GM19035 (cell line): ENCODE data around the gene SPRN.
"Not testable (repeated sequence)": the region's sequence is repeated elsewhere in the genome, so short reads cannot be mapped to it uniquely, and the experiment has no call there.

Experiments
- ATAC-seq: cut with Tn5 transposase; IDR thresholded peaks from one replicate; pipeline ENCODE4 v1.9.1; 2021; ENCODE audit not compliant: unreplicated experiment

SPRN gene

DNA sequence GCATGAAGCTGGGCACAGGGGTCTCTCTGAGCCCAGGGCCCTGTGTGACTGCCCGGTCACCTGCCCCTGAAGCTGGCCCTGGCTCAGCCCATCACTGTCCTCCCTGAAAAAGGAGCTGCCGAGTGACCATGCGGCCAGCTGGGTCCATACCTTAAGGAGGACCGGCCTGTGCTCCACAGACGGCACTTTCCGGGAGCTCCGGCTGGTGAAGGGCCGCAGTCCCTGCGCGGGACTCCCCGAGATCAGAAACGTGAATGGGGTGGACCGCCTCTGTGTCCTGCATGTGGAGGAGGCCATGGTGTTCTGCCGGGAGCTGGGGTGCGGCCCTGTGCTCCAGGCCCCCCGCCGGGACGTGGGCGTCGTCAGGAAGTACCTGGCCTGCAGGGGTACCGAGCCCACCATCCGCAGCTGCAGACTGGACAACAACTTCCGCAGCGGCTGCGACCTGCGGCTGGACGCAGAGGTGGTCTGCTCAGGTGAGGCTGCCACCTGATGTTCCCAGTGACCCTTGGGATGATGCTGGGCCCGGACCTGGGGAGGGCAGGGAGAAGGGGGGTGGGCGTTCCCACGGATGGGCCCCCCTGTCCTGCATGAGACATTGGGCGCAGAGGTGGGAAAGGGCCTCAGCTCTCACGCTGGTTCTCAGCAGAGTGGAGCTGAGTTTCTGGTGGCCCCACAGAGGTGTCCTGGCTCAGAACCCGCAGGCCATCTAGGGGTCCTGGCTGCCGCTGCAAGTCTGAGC, 32.8 kb upstream of the SPRN start:
- no peak for ATAC-seq

DNA sequence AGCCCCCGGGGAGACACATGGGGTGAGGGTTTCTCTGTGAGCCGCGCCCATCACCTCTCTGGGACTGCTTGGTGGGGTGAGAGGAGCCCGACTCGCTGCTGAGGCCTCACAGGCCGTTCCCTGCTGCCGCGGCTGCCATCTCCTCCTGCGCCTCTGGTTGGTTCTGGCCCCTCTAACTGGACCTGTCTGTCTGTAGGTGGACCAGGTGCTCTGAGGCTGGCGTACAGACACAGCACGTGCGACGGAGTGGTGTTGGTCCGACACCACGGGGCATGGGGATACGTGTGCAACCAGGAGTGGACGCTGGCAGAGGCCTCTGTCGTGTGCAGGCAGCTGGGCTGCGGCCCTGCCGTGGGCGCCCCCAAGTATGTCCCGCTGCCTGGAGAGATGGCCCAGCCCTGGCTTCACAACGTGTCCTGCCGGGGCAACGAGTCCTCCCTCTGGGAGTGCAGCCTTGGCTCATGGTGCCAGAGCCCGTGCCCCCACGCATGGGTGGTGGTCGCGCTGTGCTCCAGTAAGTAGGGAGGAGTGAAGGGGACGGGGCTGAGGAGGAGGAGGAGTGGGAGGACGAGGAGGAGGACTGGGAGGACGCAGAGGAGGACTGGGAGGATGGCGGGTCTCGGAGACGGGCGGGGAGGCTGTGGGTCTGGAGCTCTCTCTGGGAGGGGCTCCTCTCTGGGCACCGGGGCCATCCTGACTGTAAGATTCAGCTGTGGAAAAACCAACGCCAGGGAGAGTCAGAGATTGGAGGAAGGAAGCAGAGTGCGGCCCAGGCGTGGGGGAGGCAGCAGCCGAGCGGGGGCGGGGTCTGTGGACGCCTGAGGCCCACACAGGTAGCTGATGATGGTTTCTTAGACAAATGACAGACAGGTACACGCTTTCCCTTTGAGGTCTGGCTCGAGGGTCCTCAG, 31.9 kb upstream of the SPRN start:
- ATAC-seq, result no peak

DNA sequence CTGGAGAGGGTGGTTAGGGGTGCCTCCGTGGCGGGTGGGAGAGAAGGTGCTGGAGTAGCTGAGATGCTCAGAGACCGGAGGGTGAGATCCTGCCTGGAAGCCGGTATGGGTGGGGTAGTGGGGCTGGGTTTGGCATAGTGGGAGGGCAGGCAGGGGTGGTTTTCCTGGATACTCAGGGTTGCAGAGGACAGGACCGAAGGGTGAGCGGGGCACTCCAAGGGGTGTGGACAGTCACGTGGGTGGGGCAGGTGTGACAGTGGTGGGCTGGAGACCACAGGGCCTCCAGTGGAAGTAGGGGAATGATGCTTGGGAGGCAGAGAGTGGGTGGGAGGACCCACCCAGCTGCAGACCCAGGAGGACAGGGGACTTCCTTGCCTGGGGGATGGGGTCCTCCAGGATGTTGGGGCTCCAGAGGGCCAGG, 31.2 kb upstream of the SPRN start:
- ATAC-seq, result no peak

DNA sequence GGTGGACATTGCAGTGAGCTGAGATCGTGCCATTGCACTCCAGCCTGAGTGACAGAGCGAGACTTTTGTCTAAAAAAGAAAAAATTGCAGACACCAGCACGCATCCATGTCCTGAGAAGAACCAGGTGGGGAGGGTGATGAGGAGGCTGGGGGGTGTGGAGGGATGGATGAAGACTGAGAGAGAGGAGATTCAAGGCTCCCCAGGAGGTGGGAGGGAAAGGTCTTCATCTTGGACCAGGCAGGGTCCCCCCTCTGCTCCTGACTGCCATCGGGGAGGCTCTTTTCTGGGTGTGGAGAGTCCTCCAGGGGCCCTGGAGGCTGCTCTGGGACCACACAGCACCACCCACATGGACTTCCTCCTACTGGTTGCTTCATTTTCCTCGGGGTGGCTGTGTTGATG, 30.8 kb upstream of the SPRN start:
- no peak for ATAC-seq

DNA sequence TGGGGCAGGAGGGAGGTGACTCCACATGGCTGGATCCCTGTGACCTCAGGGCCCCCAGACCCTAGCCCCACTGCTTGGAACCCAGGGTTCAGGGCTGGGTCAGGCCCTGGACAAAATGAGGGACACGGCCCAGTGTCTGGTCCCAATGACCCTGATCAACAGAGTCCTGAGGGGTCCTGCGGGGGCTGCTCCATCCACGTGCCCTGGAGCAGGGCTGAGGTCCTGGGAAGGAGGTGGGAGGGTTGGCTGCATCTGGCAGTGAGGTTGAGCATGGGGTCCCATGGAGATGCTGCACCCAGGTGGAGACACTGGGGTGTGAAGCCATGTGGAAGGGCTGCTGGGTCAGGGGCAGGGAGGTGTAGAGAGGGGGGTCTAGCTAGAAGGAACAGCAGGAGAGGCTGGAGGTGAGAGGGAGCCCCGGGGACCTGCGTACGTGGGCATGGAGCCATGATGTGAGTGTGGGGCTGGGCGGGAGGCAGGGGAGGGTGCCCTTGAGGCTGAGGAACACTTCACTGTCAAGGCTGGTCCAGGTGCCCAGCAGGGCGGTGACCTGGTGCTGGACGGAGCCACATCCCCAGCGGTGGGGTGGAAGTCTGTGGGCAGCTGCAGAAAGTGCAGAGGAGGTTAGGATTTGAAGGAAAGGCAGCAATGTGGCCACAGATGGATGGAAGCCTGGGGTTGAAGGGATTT, 29.9 kb upstream of the SPRN start:
- ATAC-seq, result no peak

DNA sequence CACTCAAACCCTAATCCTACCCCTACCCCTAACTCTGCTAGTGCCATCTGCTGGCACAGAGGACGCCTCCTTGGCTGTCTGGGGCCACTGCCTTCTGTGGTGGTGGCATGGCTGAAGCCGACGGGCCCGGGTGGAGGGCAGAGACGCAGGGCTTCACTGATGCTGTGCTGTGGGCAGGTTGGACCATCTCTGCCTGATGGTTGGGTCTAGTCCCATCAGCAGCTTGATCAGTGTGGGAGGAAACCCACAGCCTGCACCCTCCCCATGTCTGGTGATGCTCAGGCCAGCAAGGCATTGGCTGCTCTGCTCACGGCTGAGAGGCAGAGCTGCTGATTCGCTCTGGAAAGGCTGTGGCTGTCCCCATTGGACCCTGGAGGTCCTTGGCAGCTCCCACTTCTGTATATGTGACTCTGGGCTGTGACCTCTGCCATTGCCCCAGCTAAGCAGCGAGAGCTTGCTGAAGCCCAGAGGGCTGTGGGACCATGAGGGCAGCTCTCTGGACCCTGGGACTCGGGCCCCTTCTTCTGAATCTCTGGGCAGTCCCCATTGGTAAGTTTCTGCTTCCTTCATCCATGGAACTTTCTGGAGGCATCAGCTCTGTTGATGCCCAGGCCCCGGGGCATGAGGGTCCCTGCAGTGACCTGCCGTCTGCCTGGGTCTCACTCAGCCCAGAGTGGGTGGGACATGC, 29.2 kb upstream of the SPRN start, which contains the start of gene SCART1:
Gene SCART1 (plus strand): TSS at position 430 of the 688 bp plus-strand sequence. CDS start 53 bp downstream, at position 483.
- no peak for ATAC-seq

DNA sequence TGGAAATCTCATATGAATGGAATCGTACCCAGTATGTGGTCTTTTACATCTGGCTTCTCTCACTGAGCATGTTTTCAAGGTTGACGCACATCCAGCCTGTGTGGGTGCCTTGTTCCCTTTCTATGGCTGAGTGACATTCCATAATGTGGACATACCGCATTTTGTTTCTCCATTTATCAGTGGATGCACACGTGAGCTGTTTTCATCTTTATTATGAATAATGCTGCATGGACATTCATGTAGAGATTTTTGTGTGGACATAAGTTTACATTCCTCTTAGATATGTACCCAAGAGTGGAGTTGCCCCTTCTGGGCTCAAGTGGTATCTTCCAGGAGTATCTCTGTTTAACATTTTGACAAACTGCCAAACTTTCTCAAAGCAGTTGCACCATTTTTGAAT, 28.0 kb upstream of the SPRN start:
- ATAC-seq, result no peak

DNA sequence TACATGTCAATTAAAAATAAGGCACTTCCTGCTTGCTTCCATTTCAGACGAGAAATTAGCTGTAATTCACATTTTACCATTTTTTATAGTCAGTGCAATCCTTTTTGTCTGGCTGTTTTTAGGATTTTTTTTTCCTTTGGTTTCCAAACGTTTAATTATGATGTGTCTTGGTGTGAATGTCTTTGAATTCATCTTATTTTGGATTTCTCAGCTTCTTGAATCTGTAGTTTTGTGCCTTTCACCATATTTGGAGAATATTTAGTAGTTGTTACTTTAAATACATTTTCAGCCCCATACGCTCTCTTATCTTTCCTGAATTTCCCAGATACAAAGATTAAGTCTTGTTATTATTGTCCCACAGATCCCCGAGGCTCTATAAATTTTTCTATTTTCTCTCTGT, 26.9 kb upstream of the SPRN start:
- no peak for ATAC-seq

DNA sequence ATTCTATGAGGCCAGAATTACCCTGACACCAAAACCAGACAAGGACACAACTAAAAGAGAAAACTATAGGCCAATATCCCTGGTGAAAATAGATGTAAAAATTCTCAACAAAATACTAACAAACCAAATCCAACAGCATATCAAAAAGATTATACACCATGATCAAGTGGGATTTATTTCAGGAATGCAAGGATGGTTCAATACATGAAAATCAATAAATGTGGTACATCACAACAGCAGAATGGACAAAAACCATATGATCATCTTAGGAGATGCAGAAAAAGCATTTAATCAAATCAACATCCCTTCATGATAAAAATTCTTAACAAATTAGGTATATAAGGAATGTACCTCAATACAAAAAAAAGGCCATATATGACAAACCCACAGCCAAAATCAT, 23.7 kb upstream of the SPRN start:
- ATAC-seq, result no peak

DNA sequence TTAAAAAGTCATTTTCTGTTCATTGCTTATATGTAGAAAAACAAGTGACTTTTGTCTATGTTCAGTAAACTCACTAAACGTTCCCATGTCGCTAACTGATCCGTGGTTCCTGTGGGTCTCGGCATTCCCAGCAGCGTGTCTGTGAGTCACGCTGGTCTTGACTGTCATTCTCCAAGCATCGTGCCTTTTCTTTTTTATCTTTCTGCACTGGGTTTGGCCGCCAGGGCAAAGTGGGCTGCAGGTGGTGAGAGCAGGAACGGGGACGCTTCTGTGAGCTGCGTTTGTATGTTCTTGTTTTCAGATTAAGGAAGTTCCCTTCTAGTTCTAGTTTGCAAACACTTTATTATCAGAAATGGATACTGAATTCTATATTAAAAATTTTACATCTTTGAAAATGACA, 22.6 kb upstream of the SPRN start:
- no peak for ATAC-seq

DNA sequence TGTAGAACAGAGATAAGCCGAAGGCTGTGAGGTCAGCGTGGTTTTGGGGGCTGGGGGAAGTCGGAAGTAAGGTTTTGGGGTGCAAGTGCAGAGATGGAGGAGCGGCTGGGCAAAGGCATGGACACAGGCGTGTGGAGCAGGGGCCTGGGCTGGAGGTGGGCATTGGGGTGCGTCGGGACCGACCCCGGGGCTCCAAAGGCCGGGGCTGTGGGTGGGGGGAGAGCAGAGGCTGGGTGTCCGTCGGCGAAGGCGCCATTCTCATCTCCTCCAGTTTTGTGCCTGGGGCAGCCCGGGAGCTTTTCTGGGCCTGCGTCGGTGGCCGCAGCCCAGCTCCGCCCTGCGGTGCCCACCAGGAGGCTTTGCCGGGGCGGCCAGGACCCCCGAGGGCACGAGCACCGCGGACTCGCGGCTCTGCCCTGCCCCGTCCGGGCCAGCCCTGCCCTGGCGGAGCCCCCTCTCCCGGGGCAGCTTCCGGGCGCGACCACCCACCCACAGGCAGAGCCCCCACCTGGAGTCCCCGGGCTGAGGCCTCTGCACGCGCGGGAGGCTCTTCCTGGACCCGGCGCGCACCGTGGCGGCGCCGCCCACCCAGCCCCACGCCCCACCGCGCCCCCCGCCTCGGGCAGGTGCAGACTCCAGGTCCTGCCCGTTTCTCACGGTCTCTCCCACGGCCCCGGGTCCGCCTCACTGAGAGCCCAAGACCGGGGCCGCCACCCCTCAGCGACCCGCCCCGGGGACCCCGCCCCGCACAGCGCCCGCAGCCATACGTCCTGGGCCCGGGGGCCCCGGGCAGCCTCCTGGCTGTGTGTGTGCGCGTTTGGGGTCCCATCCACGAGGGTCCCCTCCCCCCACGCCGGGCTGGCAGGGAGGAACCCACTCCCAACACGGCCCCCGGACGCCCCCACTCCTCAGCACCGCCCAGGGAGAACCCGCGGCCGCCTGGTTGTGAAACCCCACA, 21.6 kb upstream of the SPRN start:
- ATAC-seq, result no peak

DNA sequence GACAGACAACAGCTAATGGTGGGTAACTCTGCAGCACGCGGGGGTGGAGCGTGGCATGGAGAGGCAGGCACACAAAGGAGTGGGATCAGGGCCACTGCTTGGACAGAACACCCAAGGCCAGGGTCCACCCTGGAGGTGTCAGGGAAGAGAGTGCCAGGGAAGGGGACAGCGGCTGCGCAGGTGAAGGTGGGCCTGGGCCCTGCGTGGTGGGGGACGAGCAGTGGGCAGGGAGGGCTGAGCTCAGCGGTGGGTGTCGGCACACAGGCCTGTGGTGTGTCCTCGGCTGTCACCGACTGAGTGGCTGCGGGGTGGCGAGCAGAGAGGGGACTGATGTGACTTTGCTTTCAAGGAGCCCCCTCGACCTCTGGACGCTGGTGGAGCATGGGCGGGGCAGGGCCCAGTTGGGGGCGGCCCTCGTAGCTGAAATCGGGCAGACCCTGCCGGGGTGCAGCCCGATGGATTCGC, 20.9 kb upstream of the SPRN start:
- ATAC-seq, result no peak

DNA sequence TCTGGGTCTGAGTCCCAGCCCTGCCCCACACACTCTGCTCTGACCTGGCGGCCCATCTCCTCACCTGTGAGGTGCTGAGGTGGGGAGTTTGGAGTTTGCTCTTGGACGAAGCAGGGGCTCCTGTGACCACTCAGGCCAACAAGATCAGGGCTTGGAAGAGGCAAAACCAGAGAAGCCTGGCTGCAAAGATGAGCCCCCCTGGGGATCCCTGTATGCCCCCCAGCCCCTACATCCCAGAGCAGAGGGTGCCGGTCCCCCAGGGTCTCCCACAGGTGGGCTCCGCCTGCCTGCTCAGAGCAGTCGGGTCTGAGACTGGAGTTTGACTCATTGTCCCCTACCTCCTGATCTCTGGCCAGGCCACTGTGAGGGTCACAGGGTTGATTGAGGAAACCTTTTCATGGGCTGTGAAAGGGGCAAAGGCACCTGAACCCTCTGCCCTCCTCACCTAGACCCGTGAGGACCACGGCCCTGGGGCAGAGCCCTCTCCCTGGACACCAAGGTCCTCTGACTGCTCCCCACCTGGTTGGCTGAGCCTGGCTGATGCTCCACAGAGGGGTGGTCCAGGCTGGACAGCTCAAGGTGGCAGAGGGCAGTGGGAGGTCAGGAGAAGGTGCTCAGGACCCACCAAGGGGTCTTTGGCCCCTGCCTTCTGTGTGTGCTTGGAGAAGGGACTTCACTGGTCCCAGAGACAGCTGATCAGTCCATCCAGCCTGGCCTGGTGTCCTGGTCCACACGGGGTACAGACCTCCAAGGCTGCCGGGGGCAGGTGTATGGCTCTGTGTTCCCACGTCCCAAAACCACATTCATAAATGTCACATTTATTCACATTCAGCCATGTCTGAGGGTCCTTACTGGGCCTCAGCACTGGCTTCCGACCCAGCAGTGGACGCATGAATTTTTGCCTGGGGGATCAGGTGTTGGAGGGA, 20.2 kb upstream of the SPRN start:
- ATAC-seq, result no peak

DNA sequence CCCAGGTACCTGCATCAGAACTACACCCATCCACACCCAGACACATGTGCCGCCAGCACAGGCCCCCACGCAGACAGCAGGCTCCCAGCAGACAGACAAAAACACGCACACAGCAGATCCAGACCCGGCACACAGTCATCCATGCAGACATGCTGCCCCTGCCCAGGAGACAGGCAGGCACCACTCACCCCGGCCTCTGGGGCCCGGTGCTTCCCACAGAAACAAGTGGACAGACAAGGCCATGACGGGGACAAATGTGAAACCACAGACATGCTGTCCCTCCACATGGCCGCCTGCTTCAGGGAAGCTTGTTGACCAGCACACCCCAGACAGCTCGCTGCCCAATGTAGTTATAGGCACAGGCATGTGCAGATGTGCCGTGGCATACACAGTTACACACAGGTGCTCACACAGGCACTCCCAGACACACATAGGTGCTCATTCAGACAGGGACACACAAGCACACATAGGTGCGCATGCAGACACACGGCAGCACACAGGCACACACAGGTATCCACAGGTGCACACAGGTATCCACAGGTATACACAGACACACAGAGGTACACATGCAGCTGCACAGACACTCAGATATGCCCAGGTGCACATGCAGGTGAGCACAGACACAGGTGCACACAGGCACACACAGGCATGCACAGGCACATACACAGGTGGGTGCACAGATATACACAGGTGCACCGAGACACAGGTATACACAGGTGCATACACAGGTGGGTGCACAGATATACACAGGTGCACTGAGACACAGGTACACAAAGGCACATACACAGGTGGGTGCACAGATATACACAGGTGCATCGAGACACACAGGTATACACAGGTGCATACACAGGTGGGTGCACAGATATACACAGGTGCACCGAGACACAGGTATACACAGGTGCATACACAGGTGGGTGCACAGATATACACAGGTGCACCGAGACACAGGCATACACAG, 18.8 kb upstream of the SPRN start:
- no peak for ATAC-seq

DNA sequence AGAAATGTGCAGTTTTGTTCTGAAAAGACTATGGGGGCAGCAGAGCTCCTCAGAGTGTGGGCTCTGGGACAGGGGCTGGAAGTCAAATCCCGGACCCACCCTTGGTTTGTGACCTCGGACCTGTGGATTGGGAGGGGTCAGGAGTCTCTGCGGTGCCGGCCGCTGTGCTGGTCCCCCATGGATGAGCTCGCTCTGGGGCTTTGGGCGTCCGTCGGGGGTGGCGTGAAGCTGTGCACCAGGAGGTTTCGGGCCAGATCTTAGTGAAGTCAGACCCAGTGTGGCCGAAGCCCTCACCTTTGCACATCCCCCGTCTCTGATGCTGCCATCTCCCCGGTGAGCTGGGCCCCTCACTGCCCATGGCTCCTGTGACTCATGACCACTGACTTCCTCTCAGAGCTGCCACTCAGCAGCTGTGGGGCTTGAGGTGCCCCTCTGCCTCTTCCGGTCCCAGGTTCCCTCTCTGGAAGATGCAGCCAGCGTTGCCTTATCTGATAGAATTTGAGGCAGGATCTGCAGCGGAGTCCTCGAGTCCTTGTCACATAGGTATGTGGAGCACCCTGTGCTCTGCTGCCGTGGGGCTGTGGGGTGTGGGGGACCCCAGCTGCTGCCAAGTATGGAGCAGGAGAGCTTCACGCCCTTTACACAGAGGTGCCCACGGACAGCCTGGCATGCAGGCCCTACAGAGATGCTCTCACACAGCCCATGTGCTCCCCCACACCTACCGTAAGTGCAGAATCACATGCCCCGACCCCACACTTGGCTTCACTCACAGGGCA, 18.0 kb upstream of the SPRN start:
- no peak for ATAC-seq

DNA sequence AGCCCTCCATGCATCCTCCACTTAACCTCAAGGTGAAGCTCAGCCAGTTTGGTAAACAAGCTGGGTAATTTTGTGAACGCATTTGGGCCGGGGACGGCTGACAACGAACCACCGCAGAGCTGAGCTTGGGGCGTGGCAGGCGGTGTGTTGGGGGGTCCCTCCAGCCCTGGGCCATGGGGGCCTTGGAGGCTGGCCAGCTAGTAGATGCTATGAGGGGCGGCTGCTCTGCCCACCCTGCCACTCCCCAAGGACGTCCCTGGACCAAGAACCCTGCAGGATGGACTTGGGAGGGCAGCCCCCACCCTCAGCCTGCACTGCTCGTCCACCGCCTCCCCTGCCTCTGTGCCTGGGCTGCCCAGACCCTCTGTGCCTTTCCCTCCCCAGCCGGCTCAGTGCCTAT, 17.4 kb upstream of the SPRN start:
- ATAC-seq, result no peak

DNA sequence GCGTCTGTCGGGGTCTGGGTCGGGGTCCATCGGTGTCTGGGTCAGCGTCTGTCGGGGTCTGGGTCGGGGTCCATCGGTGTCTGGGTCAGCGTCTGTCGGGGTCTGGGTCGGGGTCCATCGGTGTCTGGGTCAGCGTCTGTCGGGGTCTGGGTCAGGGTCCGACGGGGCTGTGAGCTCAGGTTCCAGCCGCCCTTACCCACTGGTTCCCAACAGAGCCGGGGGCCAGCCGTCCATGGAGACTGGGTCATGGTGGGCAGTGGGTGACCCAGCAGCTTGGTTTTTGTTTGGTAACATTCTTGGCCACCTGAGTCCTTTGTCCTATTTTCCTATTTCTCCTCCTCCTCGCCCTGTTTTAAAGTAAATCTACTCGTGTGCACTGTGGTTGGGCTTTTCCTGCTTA, 16.9 kb upstream of the SPRN start:
- not testable (repeated sequence) for ATAC-seq
